GM12875 (cell line): ENCODE results near the gene MFSD11.
"Not testable (repeated sequence)": the region's sequence is repeated elsewhere in the genome, so short reads cannot be mapped to it uniquely, and the experiment has no call there.

Source experiments
- H3K4me3 ChIP-seq: one replicate; pipeline ENCODE4 v1.5.1; 2011; ENCODE audit warnings: low read depth, low read length, control low read depth
- CTCF ChIP-seq: IDR thresholded peaks from 2 replicates; pipeline ENCODE4 v1.5.1; 2011; ENCODE audit warnings: low read depth, mild to moderate bottlenecking, control low read depth, inconsistent platforms, low read length, moderate library complexity, borderline replicate concordance; ENCODE audit not compliant: insufficient read depth

Gene MFSD11

GRCh38 chr17:76716839-76717215 is 21.1 kb upstream of the MFSD11 start:
- H3K4me3 ChIP-seq, result no peak overlapping the region
- no peak for TF ChIP-seq CTCF

DNA sequence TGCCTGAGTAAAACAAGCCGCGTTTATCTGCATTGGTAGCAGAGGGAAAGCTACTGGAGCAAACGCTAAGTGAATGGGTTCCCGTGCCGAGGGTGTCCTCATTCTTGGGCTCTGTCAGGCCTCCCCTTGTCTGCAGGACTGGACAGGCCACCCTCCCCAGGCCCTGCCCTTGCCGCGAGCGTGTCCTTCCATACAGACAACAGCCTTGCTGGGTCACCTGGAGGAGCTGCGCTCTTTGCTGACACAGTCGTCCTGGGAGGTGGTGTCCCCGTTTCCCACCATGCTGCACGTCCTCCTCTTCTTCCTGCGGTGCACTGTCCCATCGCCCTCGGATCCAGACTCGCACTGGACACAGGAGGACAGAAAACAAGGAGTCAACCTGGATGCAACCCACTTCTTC is 19.4 kb upstream of the MFSD11 start:
- H3K4me3 ChIP-seq, result no peak overlapping the region
- no peak for TF ChIP-seq CTCF

- H3K4me3 ChIP-seq, result no peak overlapping the region
- TF ChIP-seq CTCF, result no peak
Observed at GRCh38 chr17:76720211-76720610, 17.7 kb upstream of the MFSD11 start.

DNA sequence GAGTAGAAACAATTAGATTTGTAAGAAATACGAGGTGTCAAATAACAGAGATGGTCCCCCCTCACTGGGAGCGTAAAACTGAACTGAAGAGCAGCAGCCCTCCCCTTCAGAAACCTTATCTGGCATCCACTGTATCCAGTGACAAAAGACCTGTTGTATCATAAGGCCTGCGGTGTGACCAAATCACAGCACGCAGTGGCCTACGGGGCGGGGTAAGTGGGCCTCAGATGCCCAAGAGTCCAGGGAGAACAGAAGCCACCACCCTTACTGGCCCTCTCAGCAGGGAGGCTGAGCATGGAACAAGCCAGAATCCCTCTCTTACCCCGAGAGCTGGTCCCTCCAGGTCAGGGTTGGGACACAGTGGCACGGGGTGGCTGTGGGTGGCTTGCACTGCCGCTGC is 17.0 kb upstream of the MFSD11 start:
- H3K4me3 ChIP-seq, result no peak overlapping the region
- TF ChIP-seq CTCF, result no peak

DNA sequence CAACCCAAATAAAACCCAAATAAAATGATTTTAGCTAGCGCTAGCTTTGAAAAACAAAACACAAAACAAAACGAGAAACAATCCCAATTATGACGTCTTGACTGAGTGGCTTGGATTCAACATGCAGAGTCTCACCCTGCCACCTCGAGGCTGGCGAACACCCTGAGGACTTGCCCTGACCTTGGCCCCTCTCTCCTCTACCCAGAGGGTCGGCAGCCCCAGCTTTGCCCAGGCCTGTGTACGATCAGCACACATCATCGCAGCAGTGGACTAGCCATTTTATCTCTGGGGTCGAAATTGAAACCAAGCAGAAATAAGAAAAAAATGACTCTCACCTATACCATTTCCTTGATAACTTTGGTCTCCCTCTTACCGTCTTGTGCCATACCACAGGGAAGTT is 16.5 kb upstream of the MFSD11 start:
- no peak overlapping the region for H3K4me3 ChIP-seq
- no peak for TF ChIP-seq CTCF

DNA sequence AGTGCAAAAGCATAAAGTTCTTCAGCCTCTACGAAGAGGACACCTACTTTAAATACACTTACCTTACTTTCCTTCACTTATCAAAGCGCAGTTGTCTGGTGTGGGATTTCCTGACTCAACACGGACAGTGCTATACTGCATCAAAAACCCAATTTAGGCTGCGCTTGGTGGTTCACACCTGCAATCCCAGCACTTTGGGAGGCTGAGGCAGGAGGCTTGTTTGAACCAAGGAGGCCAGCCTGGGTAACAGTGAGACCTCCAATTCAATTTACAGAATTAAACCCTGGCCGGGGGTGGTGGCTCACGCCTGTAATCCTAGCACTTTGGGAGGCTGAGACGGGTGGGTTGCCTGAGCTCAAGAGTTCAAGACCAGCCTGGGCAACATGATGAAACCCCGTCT is 15.6 kb upstream of the MFSD11 start:
- no peak for TF ChIP-seq CTCF
- no peak overlapping the region for H3K4me3 ChIP-seq

GRCh38 chr17:76722977-76723376 is 14.9 kb upstream of the MFSD11 start:
- H3K4me3 ChIP-seq, result not testable (repeated sequence)

- TF ChIP-seq CTCF, result no peak
- no peak overlapping the region for H3K4me3 ChIP-seq
Observed at GRCh38 chr17:76723812-76724211, 14.1 kb upstream of the MFSD11 start.
